Measurements from ENCODE around the gene MICU1.

DNA sequence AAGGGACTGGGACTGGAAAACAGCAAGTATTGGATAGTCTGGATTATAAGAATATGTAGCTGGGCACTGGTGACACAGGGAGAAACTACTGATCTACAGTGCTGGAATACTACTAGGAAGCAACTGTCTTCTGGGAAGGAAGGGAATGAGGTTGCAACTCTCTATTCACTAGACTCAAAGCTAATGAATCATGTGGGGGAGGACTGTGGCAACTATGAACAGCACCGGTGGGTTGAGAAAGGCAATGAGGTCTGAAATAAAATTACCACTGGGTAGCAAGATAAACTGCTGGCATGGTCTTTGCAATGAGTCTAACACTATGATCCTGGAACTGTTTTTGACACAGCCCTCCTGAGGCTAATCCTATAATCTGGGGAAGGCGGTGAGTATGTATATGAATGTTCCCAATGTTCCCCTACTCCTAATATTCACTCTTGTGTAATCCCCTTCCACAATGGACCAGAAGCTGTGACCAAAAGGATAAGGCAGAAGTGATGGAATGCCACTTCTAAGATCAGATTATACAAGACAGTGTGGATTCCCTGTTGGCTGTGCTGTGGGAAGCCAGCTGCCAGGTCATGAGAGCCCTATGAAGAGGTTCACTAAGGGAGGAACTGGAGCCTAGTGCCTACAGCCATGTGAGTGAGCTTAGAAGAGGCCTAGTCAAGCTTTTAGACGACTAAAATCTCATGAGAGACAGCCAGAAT is 169.8 kb downstream of the MICU1 start:
- TF ChIP-seq EZH2phosphoT487 (IDR thresholded peaks at IDR 0.05; ENCODE audit: borderline replicate concordance, low read depth, low read length), result no peak
- TF ChIP-seq, protein P1, sequence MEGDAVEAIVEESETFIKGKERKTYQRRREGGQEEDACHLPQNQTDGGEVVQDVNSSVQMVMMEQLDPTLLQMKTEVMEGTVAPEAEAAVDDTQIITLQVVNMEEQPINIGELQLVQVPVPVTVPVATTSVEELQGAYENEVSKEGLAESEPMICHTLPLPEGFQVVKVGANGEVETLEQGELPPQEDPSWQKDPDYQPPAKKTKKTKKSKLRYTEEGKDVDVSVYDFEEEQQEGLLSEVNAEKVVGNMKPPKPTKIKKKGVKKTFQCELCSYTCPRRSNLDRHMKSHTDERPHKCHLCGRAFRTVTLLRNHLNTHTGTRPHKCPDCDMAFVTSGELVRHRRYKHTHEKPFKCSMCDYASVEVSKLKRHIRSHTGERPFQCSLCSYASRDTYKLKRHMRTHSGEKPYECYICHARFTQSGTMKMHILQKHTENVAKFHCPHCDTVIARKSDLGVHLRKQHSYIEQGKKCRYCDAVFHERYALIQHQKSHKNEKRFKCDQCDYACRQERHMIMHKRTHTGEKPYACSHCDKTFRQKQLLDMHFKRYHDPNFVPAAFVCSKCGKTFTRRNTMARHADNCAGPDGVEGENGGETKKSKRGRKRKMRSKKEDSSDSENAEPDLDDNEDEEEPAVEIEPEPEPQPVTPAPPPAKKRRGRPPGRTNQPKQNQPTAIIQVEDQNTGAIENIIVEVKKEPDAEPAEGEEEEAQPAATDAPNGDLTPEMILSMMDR (conservative IDR thresholded peaks at IDR 0.05; ENCODE audit: low read length), result no peak

All from OCI-LY7 (cell line).